ENCODE measurements around the gene TNS1. TPM values are rescaled to one million over a fixed set of nuclear protein-coding genes. Genes with fewer than 3 reads are reported as not detected.

The TNS1 gene
- total RNA-seq, 1 experiment from 2014 or later, result 6.2 TPM

DNA sequence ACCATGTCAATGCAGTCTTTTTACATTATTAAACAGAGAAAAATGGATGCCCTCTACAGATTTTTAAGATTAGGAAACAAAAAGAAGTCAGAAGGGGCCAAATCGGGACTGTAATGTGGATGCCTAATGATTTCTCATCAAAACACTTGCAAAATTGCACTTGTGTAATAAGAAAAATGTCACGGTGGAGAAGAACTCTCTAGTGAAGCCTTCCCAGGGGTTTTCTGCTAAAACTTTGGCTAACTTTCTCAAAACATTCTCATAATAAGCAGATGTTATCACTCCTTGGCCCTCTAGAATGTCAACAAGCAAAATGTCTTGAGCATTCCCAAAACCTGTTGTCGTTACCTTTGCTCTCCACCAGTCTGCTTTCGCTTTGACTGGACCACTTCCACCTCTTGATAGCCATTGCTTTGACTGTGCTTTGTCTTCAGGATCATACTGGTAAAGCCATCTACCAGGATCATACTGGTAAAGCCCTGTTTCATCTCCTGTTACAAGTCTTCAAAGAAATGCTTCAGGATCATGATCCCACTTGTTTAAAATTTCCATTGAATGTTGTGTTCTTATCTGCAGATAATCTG, 226.8 kb downstream of the TNS1 start:
- BruUV-seq (replicated peaks), result no TSS peak
- no peak overlapping the region for H3K4me3 ChIP-seq (replicated peaks in 1 of 2; ENCODE audit: low read depth in 1 of 2, low read length in 2 of 2)
- H3K27ac ChIP-seq (ENCODE audit: low read depth, low read length), result no peak overlapping the region
- RAD21 ChIA-PET (ENCODE audit: low non-redundant PET in 1 of 2, low total read pairs in 2 of 2, uncharacterized antibody in 2 of 2, unreplicated experiment in 2 of 2), result no interaction called here
- intact Hi-C loops (cut with micrococcal nuclease), result no loop called here
- H3K79me2 ChIP-seq (ENCODE audit: insufficient read depth, low read length), result no peaks in the 10 kb centered on the region
- H3K36me3 ChIP-seq (ENCODE audit: control insufficient read depth in 1 of 2, insufficient read depth in 2 of 2, low read length in 2 of 2), result no peaks in the 10 kb centered on the region
- H3K9me3 ChIP-seq (ENCODE audit: control insufficient read depth in 1 of 2, insufficient read depth in 1 of 2, low read depth in 1 of 2, low read length in 2 of 2), result no peaks in the 10 kb centered on the region
- DNase-seq (ENCODE audit: low read depth, low spot score) (no peak), ATAC-seq (no peak; the same call in 1 of the 2 replicates)
- H3K9me2 ChIP-seq (ENCODE audit: insufficient read depth), result no peaks in the 10 kb centered on the region
- H3K4me2 ChIP-seq (ENCODE audit: low read length), result no peak overlapping the region
- CTCF ChIA-PET, result interaction anchor here (2.4 kb wide), 2 partner anchors 10 kb away, joined by 7 to 8 read pairs; no protein-coding TSS in a partner anchor
- H2AFZ ChIP-seq (ENCODE audit: low read depth, low read length, poor library complexity, severe bottlenecking), result no peak overlapping the region
- no peaks in the 10 kb centered on the region for H3K4me1 ChIP-seq (ENCODE audit: control insufficient read depth in 1 of 2, insufficient read depth in 2 of 2, low read length in 2 of 2)
- H3K27me3 ChIP-seq (ENCODE audit: insufficient read depth, low read length), result no peaks in the 10 kb centered on the region
- no peak for TF ChIP-seq SP1 (IDR thresholded peaks at IDR 0.05; ENCODE audit: low read depth)
- TF ChIP-seq CEBPB (IDR thresholded peaks at IDR 0.05; ENCODE audit: low read depth), result no peak
- TF ChIP-seq POLR2AphosphoS5 (IDR thresholded peaks at IDR 0.05; ENCODE audit: low read depth, low read length), result no peak
- TF ChIP-seq EGR1 (IDR thresholded peaks at IDR 0.05; ENCODE audit: low read depth), result no peak
- TF ChIP-seq FOSL1 (IDR thresholded peaks at IDR 0.05; ENCODE audit: low read depth), result no peak
- no peak for TF ChIP-seq ELF1 (IDR thresholded peaks at IDR 0.05; ENCODE audit: borderline replicate concordance, low read depth)
- no peak for TF ChIP-seq ZNF274 (IDR thresholded peaks at IDR 0.05; ENCODE audit: low read depth, low read length)
- TF ChIP-seq YY1 (IDR thresholded peaks at IDR 0.05; ENCODE audit: extremely low read depth, insufficient replicate concordance, low read depth, low read length), result no peak
- TF ChIP-seq POLR2A (IDR thresholded peaks at IDR 0.05; ENCODE audit: borderline replicate concordance, extremely low read depth, insufficient read depth, insufficient read length), result no peak
- TF ChIP-seq CBX3 (IDR thresholded peaks at IDR 0.05; ENCODE audit: low read depth), result no peak
- no peak overlapping the region for H3K9ac ChIP-seq (ENCODE audit: low read length)
- no peaks in the 10 kb centered on the region for H4K20me1 ChIP-seq (ENCODE audit: insufficient read depth)
- POLR2A ChIA-PET, result no interaction called here

DNA sequence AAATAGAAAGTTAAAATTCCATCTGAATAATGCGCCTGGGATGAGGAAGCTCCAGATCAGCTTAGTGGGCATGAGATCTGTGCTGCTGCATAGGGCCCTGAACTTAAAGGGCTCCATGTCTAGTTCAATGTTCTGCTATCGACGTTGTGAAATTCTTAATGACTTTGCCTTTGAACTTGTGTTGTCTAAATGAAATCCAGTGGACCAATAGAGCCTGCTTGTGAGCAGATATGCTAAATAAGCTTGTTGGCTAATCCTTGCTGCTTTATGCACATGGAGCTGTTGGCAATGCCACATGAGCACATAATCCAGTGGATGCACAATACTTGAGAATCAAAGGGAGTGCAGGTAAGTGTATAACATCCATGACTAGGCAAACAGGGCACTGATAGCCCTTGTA, 228.6 kb downstream of the TNS1 start:
- no peaks in the 10 kb centered on the region for H3K79me2 ChIP-seq (ENCODE audit: insufficient read depth, low read length)
- no peak overlapping the region for H3K9ac ChIP-seq (ENCODE audit: low read length)
- H2AFZ ChIP-seq (ENCODE audit: low read depth, low read length, poor library complexity, severe bottlenecking), result no peak overlapping the region
- CTCF ChIA-PET, result interaction anchor here (2.4 kb wide), 1 partner anchor 12 kb away, joined by 8 read pairs; no protein-coding TSS in a partner anchor
- no peaks in the 10 kb centered on the region; the same call in 1 of the 2 replicates for H3K27me3 ChIP-seq (ENCODE audit: insufficient read depth, low read length)
- H3K36me3 ChIP-seq (ENCODE audit: control insufficient read depth in 1 of 2, insufficient read depth in 2 of 2, low read length in 2 of 2), result no peaks in the 10 kb centered on the region
- no peaks in the 10 kb centered on the region for H4K20me1 ChIP-seq (ENCODE audit: insufficient read depth)
- TF ChIP-seq POLR2AphosphoS5 (IDR thresholded peaks at IDR 0.05; ENCODE audit: low read depth, low read length), result no peak
- TF ChIP-seq SRF (IDR thresholded peaks at IDR 0.05; ENCODE audit: low read depth), result no peak
- TF ChIP-seq EZH2 (IDR thresholded peaks at IDR 0.05), result no peak
- TF ChIP-seq EZH2phosphoT487 (IDR thresholded peaks at IDR 0.05; ENCODE audit: borderline replicate concordance), result no peak
- no peak for TF ChIP-seq TCF7L2 (IDR thresholded peaks at IDR 0.05; ENCODE audit: borderline replicate concordance, extremely low read depth, insufficient read depth, insufficient read length)
- BruUV-seq (replicated peaks), result no TSS peak
- H3K4me3 ChIP-seq (replicated peaks in 1 of 2; ENCODE audit: low read depth in 1 of 2, low read length in 2 of 2), result no peak overlapping the region
- DNase-seq (ENCODE audit: low read depth, low spot score) (no peak), ATAC-seq (no peak)
- no peaks in the 10 kb centered on the region for H3K9me2 ChIP-seq (ENCODE audit: insufficient read depth)
- RAD21 ChIA-PET (ENCODE audit: low non-redundant PET in 1 of 2, low total read pairs in 2 of 2, uncharacterized antibody in 2 of 2, unreplicated experiment in 2 of 2), result no interaction called here
- no peaks in the 10 kb centered on the region for H3K4me1 ChIP-seq (ENCODE audit: control insufficient read depth in 1 of 2, insufficient read depth in 2 of 2, low read length in 2 of 2)
- POLR2A ChIA-PET, result no interaction called here
- no peaks in the 10 kb centered on the region for H3K9me3 ChIP-seq (ENCODE audit: control insufficient read depth in 1 of 2, insufficient read depth in 1 of 2, low read depth in 1 of 2, low read length in 2 of 2)
- no peak overlapping the region for H3K4me2 ChIP-seq (ENCODE audit: low read length)
- no peak overlapping the region for H3K27ac ChIP-seq (ENCODE audit: low read depth, low read length)
- intact Hi-C loops (cut with micrococcal nuclease), result no loop called here

All from HCT116 (cell line).